Measurements from ENCODE around the gene COL23A1. TPM values are rescaled to one million over a fixed set of nuclear protein-coding genes. Genes with fewer than 3 reads are reported as not detected.

Gene COL23A1
- total and polyA plus RNA-seq, 4 donors, result 0.76 to 4.4 (median 1.3) TPM

- DNase-seq (no peak), ATAC-seq (ENCODE audit: insufficient read depth, low FRiP score) (no peak)
- WGBS, 2 donors, result 27 to 56% methylated on average over 2 of the region's 2 CpGs
- H3K27me3 ChIP-seq (ENCODE audit: control insufficient read depth in 3 of 3, insufficient read depth in 3 of 3, low read length in 2 of 3), result peaks cover 0 to 4% (median 0%) of the 10 kb centered on the region in 3 donors
- no peak overlapping the region for H3K9ac ChIP-seq (ENCODE audit: insufficient read depth in 1 of 2, low read length in 2 of 2)
- H3K9me3 ChIP-seq (ENCODE audit: control insufficient read depth in 4 of 4, insufficient read depth in 3 of 4, low read length in 3 of 4), result peaks cover 0 to 4% (median 2%) of the 10 kb centered on the region in 4 donors
- H3K4me3 ChIP-seq, result no peak overlapping the region
- TF ChIP-seq CTCF (IDR thresholded peaks at IDR 0.05; ENCODE audit: control extremely low read depth, extremely low read depth), result no peak
- no peak overlapping the region for H3K27ac ChIP-seq (ENCODE audit: low read depth in 1 of 2, low read length in 1 of 2)
- H3K36me3 ChIP-seq (ENCODE audit: control insufficient read depth in 4 of 4, insufficient read depth in 4 of 4, low read length in 4 of 4), result no peaks in the 10 kb centered on the region
- peaks cover 0 to 4% (median 0%) of the 10 kb centered on the region in 5 donors for H3K4me1 ChIP-seq (ENCODE audit: control insufficient read depth in 5 of 5, insufficient read depth in 5 of 5, low read length in 5 of 5)
Measured at GRCh38 chr5:178411083-178411482, 179.1 kb downstream of the COL23A1 start.

- H3K4me1 ChIP-seq (ENCODE audit: control insufficient read depth in 5 of 5, insufficient read depth in 5 of 5, low read length in 5 of 5), result no peaks in the 10 kb centered on the region
- WGBS, 2 donors, result 92 to 95% methylated on average over 2 of the region's 2 CpGs
- H3K4me3 ChIP-seq, result no peak overlapping the region
- no peak overlapping the region for H3K9ac ChIP-seq (ENCODE audit: insufficient read depth in 1 of 2, low read length in 2 of 2)
- ATAC-seq (ENCODE audit: insufficient read depth, low FRiP score), result no peak
- H3K9me3 ChIP-seq (ENCODE audit: control insufficient read depth in 4 of 4, insufficient read depth in 3 of 4, low read length in 3 of 4), result peaks cover 0 to 4% (median 2%) of the 10 kb centered on the region in 4 donors
- no peak for DNase-seq
- no peak overlapping the region for H3K27ac ChIP-seq (ENCODE audit: low read depth in 1 of 2, low read length in 1 of 2)
- H3K36me3 ChIP-seq (ENCODE audit: control insufficient read depth in 4 of 4, insufficient read depth in 4 of 4, low read length in 4 of 4), result no peaks in the 10 kb centered on the region
- peaks cover 0 to 4% (median 0%) of the 10 kb centered on the region in 3 donors for H3K27me3 ChIP-seq (ENCODE audit: control insufficient read depth in 3 of 3, insufficient read depth in 3 of 3, low read length in 2 of 3)
- no peak for TF ChIP-seq CTCF (IDR thresholded peaks at IDR 0.05; ENCODE audit: control extremely low read depth, extremely low read depth)
Measured at GRCh38 chr5:178407646-178408045, 182.5 kb downstream of the COL23A1 start.

GRCh38 chr5:178404987-178405386 lies 185.2 kb downstream of the COL23A1 start:
- Histone ChIP-seq H3K4me1 (ENCODE audit: control insufficient read depth in 5 of 5, insufficient read depth in 5 of 5, low read length in 5 of 5) (no peaks in the 10 kb centered on the region), H3K36me3 (ENCODE audit: control insufficient read depth in 4 of 4, insufficient read depth in 4 of 4, low read length in 4 of 4) (no peaks in the 10 kb centered on the region), H3K9ac (ENCODE audit: insufficient read depth in 1 of 2, low read length in 2 of 2) (no peak overlapping the region), H3K9me3 (ENCODE audit: control insufficient read depth in 4 of 4, insufficient read depth in 3 of 4, low read length in 3 of 4) (peaks cover 0 to 4% (median 2%) of the 10 kb centered on the region in 4 donors), H3K27me3 (ENCODE audit: control insufficient read depth in 3 of 3, insufficient read depth in 3 of 3, low read length in 2 of 3) (no peaks in the 10 kb centered on the region), H3K4me3 (no peak overlapping the region), H3K27ac (ENCODE audit: low read depth in 1 of 2, low read length in 1 of 2) (no peak overlapping the region)
- WGBS, 2 donors, result 54 to 70% methylated on average over 8 of the region's 8 CpGs
- no peak for ATAC-seq (ENCODE audit: insufficient read depth, low FRiP score)
- no peak for TF ChIP-seq CTCF (IDR thresholded peaks at IDR 0.05; ENCODE audit: control extremely low read depth, extremely low read depth)
- DNase-seq, result no peak
